ENCODE data around the gene AWAT2.
A peak's percentile ranks its signal among the peaks of the same experiment; 100 is the strongest.

AWAT2 gene

GRCh38 chrX:70042399-70043371, 7.1 kb downstream of the AWAT2 start:
- no peak for DNase-seq (ENCODE audit: low spot score)

GRCh38 chrX:70041993-70042392, 7.7 kb downstream of the AWAT2 start:
- no peak for DNase-seq (ENCODE audit: low spot score)

DNA sequence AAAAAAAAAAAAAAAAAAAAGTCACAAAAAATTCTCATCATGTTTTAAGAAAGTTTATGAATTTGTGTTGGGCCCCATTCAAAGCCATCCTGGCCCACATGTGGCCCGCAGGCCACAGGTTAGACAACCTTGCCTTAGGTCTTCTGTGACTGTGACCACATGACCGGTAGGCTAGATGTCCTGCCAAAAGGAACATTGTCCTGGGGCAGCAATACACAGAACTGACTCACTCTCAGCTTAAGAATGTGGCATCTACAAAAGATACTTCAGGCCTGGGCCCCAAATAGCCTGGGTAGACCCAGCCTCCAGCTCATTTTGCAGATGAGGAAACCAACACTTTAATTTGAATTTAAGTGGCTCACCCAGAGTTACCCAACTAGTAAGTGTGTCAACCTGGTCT, 10.0 kb downstream of the AWAT2 start:
- peak; percentile 27 for DNase-seq (ENCODE audit: low spot score)

DNA sequence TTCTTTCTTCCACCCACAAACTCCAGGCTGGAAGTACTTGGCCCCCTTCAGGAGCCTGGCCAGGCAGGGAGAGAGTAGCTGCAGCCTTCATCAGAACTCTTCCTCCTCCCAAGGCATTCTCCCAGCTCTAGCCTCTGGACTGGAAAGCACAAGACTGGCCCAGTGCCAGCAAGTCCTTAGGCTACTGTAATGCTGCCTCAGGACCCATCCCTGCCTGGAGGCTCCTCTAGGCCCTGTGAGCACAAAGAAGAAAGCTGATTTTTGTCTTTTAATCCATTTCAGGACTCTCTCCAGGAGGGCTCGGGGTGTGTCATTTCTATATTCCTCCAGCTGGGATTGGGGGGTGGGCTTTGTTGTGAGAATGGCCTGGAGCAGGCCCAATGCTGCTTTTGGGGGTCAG, 10.8 kb downstream of the AWAT2 start:
- DNase-seq (ENCODE audit: low spot score), result no peak

DNA sequence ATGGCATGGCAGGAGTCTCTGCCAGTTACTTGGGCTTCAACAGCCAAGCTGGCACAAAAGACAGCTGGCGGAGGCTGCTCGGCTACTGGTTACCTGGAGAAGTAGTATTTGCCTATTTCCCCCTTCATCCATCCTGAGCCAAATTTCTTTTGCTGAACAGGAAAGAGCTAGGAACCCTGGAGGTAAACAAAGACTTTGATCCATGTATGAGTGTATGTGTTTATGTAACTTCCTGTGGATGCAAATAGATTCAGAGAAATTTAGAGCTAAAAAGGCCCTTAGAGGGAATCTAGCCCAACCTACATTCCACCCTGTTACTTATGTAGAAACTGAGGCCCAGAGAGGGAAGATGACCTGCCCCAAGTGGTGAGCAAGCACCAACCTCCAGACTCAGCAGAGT, 11.2 kb downstream of the AWAT2 start:
- no peak for DNase-seq (ENCODE audit: low spot score)

- no peak for DNase-seq (ENCODE audit: low spot score)
Measured at GRCh38 chrX:70034646-70035045, 15.1 kb downstream of the AWAT2 start.

DNA sequence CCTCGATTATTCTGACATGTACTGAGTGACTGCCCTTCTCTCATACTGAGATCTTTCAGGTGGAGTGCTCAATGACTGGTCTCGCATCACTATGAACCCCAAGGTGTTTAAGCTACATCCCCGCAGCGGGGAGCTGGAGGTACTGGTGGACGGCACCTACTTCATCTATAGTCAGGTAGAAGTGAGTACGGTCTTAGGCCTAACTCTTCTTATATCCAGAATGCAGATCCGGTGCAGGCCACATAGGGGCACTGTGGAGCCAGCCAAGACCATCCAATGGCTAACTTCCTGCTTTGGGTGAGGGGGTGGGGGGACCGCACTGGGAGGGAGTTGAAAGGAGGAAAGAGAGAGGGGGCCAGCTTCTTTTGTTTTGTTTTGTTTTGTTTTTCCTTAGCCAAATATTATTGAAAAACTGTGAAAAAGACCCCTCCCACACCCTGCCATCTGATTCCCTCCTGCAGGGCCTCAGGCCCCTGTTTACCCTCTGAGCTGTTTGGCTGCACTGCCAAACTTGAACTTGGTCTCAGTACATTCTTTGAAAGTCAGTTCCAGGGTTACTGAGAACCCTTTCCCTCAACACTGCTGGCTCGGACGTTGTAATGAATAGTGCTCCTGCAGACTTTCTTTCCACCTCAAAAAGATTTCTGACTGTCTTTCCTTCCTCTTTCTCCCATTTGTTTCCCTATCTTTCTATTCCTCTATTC, 16.2 kb downstream of the AWAT2 start:
- peak; percentile 25 for DNase-seq (ENCODE audit: low spot score)

DNA sequence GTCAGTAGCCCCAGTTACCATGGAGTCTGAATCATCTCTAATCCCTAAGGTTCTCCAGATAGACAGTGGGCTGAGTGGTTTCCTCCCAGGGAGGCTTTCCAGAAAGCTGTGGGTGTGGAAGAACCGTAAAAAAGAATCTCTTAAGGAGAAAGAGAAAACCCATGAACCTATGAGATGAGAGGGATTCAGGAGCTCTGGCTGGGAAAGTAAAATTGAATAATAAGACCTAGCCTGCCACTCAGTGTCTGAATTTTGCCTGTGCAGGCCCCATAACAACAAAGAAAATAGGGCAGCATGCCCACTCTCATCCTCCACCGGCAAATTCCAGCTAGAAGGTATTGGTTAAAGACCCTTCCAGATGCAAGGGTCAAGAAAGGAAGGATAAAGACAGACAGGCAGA, 16.9 kb downstream of the AWAT2 start:
- DNase-seq (ENCODE audit: low spot score), result no peak

DNA sequence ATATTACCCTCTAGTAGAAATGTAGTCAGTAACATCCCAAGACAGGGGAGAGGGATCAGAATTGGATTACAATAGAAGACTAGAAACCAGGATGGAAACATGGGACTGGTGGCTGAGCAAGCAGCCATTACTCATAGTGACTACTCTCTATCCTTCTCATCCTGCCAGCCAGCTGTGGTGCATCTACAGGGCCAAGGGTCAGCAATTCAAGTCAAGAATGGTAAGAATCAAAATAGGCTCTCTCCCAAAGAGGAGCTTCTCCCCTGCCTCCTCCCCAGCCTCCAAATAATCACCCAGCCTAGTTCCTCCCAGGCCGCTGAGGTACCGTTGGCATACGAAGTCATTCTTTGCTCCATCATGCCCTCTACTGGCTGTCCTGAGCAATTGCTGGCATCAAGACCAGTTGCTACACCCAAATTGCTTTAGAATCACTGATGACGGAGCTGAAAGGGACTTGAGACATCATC, 19.4 kb downstream of the AWAT2 start:
- DNase-seq (ENCODE audit: low spot score), result peak; percentile 71

- no peak for DNase-seq (ENCODE audit: low spot score)
Measured at GRCh38 chrX:70029863-70030262, 19.9 kb downstream of the AWAT2 start.

GRCh38 chrX:70026851-70027200, 22.9 kb downstream of the AWAT2 start:
- DNase-seq (ENCODE audit: low spot score), result no peak

GRCh38 chrX:70026112-70026850, 23.5 kb downstream of the AWAT2 start:
- no peak for DNase-seq (ENCODE audit: low spot score)

DNA sequence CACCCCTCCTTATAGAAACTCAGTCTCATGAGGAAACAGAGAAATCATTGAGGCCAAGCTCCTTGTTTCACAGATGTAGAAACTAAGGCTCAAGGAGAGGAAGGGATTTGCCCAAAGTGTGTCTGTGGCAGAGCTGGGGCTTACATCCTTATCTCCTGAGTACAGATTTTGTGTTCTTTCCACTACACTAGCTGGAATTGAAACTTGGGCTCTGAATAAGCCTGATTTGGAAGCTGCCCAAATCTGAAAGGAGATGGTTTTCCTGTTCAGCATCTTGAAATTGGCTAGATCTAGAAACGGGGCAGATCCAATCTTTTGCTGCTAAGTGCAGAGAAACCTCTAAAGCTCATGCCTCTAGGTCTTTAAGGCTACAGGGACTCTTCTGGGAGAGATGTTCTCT, 24.3 kb downstream of the AWAT2 start:
- no peak for DNase-seq (ENCODE audit: low spot score)

DNA sequence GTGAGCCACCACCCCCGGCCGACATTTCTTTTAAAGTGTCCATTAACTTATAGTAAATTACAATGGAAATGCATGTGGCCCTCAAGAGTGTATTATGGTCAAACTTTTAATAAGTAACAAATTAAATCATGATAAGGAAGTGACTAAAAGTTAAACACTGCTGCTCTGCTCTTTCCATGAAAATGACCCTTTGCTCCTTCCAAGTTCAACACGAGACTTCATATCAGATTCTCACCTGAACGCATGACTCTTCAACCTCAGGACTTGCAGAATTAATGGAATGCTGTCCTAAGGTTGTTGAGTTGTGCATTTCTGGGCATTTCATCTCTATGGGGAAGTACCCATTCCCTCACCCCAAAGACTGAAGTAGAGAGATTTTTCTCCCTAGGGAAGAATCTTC, 27.1 kb downstream of the AWAT2 start:
- DNase-seq (ENCODE audit: low spot score), result no peak

GRCh38 chrX:70016513-70016912, 33.2 kb downstream of the AWAT2 start:
- no peak for DNase-seq (ENCODE audit: low spot score)

- DNase-seq (ENCODE audit: low spot score), result no peak
Measured at GRCh38 chrX:70013466-70014381, 36.0 kb downstream of the AWAT2 start.

DNA sequence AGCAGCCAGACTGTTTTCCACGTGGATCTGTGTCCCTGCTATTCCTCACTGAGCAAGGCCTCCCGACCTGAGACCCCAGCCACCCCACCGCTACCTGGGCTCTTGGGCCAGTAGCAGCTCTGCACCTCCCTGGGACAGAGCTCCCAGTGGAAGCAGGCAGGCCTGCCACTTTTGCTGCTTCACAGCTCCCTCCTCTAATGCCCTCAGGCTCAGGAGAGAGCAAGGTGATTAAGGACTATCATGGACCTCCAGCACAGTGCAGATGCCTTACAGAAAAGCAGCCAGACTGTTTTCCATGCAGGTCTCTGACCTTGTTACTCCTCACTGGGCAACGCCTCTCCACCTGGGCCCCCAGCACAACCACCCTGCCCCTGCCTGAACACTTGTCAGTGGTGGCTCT, 37.0 kb downstream of the AWAT2 start:
- DNase-seq (ENCODE audit: low spot score), result no peak

- DNase-seq (ENCODE audit: low spot score), result no peak
Measured at GRCh38 chrX:70009970-70010369, 39.8 kb downstream of the AWAT2 start.

DNA sequence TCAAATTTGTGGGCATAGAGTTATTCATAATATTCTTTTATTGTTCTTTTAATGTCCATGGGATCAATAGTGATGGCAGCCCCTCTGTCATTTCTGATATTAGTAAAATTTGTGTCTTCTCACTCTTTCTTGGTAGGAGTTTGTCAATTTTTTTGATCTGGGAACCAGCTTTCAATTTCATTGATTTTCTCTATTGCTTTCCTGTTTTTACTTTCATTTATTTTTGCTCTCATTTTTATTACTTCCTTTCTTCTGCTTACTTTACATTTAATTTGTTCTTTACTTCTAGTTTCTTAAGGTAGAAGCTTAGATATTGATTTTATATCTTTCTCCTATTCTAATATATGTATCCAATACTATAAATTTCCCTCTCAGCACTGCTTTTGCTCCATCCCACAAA, 40.7 kb downstream of the AWAT2 start:
- no peak for DNase-seq (ENCODE audit: low spot score)

DNA sequence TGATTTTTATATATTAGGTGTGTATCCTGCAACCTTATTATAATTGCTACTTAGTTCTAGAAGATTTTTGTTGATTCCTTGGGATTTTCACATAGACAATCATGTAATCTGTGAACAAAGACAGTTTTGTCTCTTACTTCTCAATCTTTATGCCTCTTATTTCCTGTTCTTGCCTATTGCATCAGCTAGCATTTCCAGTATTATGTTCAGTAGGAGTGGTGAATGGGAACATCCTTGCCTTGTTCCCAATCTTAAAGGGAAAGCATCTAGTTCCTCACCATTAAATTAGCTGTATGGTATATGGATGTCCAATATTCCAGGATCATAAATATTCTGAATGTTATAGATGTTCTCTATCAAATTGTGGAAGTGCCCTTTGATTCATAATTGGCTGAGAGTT, 41.8 kb downstream of the AWAT2 start:
- no peak for DNase-seq (ENCODE audit: low spot score)

GRCh38 chrX:70001708-70002341, 47.9 kb downstream of the AWAT2 start:
- DNase-seq (ENCODE audit: low spot score), result no peak
